Endometrial microvascular endothelial cells (primary cell): ENCODE measurements around the gene CAMKK2. TPM values are rescaled to one million over a fixed set of nuclear protein-coding genes. Genes with fewer than 3 reads are reported as not detected.
"Not testable (repeated sequence)": the region's sequence is repeated elsewhere in the genome, so short reads cannot be mapped to it uniquely, and the experiment has no call there.

Experiments used
- in situ Hi-C: cut with HindIII; loops from 2 replicates; pipeline ENCODE4 v1.10.0; 2017; ENCODE audit warnings: low sequenced_read_pairs, low pct_unique_long_range_greater_than_20kb; ENCODE audit errors: inconsistent ontology term
- total RNA-seq: library from RNA; depleted of rRNA; stranded (reverse); fragments of >200 nt; gene quantifications from one replicate; pipeline ENCODE4 v1.2.3, GENCODE V29; 2015; ENCODE audit errors: inconsistent ontology term

The CAMKK2 gene
- total RNA-seq: 39.9 TPM

GRCh38 chr12:121296618-121297434 lies at the start of gene CAMKK2:
CAMKK2 (minus strand) TSS chr12:121296709; CDS start chr12:121274526, 22,183 bp downstream.
- in situ Hi-C loops: no loop called here

DNA sequence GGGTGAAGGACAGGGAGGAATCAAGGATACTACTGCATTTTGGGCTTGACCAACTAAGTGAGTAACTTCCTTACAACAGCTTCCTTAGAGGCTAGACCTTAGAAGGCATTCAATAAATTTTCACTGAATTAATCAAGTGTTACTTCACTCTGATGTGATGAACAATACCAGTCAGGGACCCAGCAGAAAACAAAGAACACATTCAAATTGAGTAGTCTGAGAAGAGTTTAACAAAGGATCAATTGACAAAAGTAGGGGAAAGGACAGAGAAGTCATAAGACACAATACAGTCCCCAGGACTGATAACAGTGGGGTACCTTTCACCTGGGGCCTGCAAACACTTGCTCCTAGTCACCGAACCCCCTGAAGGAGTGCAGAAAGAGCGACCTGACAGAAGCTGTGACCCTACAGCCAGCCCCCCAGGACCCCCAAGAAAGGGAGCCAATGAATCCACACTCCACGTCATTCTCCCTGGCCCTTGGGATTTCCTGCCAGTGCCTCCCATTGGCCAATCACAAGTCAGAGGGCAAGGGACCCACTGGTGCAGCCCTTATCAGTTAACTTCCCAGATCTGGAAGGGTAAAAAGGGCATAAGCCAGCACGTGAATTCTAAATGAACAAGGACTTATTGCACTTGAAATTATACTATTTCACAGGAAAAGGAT lies 48.8 kb upstream of the CAMKK2 start:
- in situ Hi-C loops: no loop called here

- in situ Hi-C loops: no loop called here
Observed at GRCh38 chr12:121344506-121344905, 48.0 kb upstream of the CAMKK2 start.

DNA sequence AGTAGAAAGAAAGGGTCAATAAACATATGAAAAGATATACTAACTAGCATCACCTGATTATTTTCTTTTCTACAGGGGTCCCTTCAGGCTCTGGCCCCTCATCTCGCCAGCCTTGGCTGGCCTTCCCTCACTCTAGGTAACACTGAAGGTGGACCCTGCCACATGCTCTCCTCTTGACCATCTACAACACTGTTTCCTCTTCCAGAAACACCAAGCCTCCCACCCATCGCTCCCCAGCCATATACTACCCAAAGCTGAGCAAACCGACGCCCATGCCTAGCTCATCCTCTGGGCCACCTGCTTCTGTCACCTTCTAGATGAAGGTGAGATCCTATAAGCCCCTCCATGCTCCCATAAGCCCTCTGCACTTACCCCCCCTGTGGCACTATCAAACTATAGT lies 40.9 kb upstream of the CAMKK2 start:
- in situ Hi-C loops: no loop called here

DNA sequence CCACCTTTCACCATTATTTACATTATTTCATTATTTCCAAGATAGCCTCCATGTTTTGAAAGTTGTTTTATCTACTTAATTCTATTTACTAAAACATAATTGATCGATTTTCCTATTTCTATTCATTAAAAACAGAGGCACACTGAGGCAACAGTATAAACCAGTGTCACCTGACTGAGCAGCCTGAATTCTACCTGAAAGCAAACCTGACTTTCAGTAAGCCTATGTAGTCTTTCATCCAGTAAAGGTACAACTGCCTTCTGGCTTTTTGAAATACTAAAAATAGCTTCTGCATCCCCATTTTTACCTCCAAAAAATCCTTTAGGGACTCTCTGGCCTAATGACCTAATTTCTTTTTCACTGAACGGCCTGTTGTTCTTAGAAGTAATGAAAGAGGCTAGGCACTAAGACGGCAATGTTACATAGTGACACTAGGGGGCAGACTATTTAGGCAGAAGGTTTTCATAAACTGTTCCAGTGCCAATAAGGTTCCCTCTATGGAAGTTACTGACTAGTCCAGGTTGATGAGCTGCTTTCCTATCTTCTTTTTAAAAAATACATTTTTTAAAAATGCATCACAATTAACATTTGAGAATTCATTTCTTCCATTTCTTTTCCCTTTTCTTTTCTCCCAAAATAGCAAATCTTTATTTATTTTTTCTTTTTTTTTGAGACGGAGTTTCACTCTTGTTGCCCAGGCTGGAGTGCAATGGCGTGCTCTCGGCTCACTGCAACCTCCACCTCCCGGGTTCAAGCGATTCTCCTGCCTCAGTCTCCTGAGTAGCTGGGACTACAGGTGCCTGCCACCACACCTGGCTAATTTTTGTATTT lies 38.2 kb upstream of the CAMKK2 start:
- in situ Hi-C loops: no loop called here

- in situ Hi-C loops: no loop called here
Observed at GRCh38 chr12:121333747-121334146, 37.2 kb upstream of the CAMKK2 start.

GRCh38 chr12:121331248-121331647 lies 34.7 kb upstream of the CAMKK2 start:
- in situ Hi-C loops: no loop called here

DNA sequence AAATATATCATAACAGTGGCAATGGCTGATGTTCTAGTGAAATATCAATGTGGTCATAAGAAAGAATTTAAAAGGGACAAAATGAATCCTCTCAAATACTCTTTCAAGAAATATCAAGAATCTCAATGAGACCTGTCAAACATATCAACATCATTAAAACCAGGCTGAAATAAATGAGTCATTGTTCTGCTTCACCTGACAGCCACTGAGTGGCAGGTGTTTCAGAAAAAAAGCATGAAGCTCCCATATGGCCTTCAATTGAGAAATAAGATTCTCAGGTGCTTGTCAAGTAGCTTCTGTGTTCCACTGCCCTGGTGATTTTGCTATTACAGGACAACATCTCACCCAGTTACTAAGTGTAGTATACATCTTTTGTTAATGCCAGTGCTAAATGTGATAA lies 34.2 kb upstream of the CAMKK2 start:
- in situ Hi-C loops: no loop called here

- in situ Hi-C loops: no loop called here
Observed at GRCh38 chr12:121330195-121330594, 33.7 kb upstream of the CAMKK2 start.

DNA sequence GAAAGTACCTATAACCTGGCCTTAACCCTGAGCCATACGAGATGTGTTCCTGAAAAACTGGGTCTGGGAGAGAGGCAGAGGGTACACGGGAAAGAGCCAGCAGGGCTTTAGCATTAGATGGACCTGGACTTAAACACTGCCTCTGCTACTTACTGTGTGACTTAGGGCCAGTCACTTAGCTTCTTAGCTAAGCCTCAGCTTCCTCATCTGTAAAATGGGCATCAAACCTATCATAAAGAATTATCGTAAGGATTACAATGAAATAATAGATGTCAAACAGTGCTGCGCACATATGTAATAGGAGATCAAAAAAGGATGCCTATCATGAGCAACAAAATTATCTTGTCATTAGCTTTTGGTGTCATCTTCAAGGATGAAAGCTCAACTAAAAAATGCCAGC lies 32.1 kb upstream of the CAMKK2 start:
- in situ Hi-C loops: no loop called here

DNA sequence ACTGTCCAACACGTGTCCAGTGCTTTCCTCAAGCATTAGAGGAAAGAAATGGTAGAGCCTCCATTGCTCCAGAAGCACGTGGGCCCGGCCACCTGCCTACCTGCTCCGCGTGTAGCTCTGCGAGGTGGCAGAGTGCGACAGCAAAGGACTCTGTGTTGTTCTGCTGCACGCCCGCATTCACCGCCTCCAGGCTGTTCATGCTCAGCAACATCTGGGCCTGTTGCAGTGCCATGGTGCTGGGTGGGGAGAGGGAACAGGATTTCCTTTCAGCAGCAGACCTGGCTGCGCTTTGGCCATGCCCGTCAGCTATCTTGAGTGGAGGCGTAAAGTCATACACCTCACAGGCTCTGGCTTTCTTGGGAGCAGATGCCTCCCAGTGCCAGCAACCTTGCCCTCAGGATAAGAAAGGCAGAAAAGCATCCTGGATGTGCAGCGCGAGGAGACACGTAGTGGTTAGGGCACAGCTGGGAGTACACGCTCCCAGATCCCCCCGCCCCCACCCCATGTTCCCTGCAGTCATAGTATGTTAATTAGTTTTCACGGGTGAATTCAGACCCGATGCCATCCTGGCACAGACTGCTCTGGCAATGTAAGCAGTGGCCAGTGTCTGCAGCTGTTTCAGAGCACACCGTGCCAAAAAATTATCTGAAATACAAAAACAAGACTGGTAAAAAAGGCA lies 30.6 kb upstream of the CAMKK2 start:
- in situ Hi-C loops: no loop called here

DNA sequence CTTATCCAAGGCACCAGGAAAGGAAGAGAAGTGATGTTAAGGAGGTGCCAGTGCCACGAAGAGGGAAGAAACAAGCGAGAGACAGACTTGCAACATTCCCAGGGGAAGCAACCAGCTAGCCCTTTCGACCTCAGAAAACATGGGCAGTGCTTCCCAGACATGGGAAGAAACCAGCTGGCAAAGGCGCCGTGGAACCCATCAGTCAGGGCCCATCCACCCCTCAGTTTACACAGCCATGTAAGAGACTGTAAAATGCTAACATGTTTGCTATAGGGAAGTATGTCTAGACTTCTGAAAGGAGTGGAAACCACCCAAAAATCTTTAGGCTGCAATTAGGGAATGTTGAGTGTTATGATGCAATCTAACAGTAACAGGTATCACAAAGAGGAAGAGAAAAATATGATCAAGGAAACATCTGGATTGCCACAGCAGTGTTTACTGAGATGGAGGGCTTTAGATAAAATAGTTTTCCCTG lies 29.4 kb upstream of the CAMKK2 start:
- in situ Hi-C loops: no loop called here

DNA sequence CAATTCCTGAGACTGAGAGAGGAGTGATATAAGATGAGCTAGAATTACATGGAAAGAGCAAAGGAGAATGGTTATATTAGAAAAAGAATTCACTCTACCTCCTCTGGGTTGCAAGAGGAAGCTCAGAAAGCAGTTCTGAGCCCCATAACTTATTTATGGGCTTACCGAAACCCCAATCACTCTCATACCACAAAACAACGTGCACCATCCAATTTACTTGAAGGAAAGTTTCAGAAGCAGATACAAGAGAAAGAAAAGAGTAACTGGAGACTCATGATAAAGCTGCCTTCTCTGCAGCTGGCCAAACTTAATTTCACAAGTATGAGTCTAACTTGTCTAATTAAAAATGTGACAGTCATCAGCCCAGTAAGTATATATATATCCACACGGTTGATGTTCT lies 27.4 kb upstream of the CAMKK2 start:
- in situ Hi-C loops: no loop called here

DNA sequence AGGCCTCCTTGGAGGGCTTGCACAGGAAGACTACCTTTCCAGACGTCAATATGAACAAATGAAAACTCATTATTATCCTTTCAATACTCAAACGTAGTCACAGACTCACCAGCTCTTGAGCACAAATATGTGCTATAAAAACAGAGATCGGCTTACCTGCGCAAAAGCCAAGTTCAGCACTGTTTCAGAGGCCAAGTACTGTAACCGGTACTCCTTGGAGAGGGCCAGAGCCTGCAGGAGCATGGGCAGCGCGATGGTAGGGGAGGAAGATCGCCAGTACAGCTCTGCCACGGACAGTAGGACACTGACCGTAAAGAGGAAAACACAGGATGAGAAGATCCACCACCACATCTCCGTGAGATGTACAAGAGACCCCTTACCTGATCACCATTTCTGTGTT lies 21.6 kb upstream of the CAMKK2 start:
- in situ Hi-C loops: no loop called here

DNA sequence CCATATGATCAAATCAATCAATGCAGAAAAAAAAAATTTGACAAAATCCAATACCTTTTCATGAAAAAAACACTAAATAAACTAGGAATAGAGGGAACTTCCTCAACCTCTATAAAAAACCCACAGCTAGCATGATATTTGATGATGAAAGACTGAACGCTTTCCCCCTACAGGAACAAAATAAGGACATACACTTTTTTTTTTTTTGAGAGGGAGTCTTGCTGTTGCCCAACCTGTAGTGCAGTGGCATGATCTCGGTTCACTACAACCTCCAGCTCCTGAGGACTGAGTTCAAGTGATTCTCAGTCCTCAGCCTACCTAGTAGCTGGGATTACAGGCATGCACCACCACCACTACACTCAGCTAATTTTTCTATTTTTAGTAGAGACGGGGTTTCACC lies 17.9 kb upstream of the CAMKK2 start:
- in situ Hi-C loops: no loop called here

DNA sequence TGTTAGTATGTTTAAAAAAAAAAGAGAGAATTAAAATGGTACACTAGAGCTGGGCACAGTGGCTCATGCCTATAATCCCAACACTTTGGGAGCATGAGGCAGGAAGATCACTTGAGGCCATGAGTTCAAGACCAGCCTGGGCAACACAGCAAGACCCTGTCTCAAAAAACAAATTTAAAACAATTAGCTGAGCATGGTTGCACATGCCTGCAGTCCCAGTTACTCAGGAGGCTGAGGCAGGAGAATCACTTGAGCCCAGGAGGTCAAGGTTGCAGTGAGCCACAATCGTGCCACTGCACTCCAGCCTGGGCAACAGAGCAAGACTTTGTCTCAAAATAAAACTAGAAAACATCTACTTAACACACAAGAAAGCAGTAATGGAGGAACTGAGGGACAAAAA lies 13.7 kb upstream of the CAMKK2 start:
- in situ Hi-C loops: not testable (repeated sequence)

DNA sequence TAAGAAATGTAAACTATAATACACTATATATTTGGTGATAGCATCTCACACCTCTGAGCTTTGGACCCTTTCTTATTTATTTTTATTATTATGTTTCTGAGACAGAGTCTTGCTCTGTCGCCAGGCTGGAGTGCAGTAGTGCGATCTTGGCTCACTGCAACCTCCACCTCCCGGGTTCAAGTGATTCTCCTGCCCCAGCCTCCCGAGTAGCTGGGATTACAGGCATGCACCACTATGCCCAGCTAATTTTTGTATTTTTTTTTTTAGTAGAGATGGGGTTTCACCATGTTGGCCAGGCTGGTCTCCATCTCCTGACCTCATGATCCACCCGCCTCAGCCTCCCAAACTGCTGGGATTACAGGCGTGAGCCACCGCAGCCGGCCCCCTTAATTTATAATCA lies 10.9 kb upstream of the CAMKK2 start:
- in situ Hi-C loops: not testable (repeated sequence)

DNA sequence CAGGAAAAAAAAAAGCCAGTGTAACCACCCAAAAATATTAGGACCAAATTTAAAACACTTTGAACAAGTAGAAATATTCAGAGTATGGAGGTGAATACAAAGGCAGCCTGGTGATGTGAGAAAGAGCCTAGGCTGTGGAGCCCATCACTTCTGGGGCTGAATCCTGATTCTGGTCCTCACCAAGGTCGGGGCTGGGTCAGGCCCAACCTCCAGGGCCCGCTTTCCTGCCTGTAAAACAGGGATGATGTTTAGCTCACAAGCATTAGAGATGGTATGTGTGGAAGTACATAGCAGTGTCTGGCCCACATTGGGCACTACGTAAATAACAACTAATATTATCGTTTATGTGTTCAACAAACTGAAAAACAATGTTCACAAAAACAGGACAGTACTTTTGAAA lies 7.8 kb upstream of the CAMKK2 start:
- in situ Hi-C loops: no loop called here

DNA sequence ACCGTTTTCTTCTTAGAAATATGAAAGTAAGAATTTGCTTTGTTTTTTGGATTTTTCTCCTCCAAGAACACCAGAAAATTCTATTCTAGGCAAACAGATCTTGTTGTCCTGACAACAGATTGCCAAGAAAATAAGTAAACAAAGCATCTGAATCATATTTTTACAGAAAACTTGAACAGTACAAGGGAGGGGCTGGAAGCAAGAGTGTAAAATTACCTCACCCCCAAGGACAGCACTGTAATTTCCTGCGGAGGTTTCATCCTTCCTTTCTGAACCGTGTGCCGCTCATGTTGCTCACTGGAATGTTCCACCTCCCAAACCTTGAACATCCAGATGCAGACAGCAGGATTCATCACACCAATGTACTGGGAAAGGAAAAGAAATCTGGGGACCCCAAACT lies 5.4 kb upstream of the CAMKK2 start:
- in situ Hi-C loops: no loop called here
